ENCODE measurements around the gene REXO5.

- TF ChIP-seq, protein P1, sequence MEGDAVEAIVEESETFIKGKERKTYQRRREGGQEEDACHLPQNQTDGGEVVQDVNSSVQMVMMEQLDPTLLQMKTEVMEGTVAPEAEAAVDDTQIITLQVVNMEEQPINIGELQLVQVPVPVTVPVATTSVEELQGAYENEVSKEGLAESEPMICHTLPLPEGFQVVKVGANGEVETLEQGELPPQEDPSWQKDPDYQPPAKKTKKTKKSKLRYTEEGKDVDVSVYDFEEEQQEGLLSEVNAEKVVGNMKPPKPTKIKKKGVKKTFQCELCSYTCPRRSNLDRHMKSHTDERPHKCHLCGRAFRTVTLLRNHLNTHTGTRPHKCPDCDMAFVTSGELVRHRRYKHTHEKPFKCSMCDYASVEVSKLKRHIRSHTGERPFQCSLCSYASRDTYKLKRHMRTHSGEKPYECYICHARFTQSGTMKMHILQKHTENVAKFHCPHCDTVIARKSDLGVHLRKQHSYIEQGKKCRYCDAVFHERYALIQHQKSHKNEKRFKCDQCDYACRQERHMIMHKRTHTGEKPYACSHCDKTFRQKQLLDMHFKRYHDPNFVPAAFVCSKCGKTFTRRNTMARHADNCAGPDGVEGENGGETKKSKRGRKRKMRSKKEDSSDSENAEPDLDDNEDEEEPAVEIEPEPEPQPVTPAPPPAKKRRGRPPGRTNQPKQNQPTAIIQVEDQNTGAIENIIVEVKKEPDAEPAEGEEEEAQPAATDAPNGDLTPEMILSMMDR (IDR thresholded peaks at IDR 0.05): no peak
- TF ChIP-seq EP300 (IDR thresholded peaks at IDR 0.05): no peak
- no peak for TF ChIP-seq POLR2AphosphoS5 (IDR thresholded peaks at IDR 0.05)
- TF ChIP-seq POLR2A (IDR thresholded peaks at IDR 0.05): no peak
Measured at GRCh38 chr16:20814784-20815183, 8.5 kb downstream of the REXO5 start.

Measured in stomach (tissue), 4 donors.